Liver (tissue), 9 donors: ENCODE data around the gene CPED1. TPM values are rescaled to one million over a fixed set of nuclear protein-coding genes. Genes with fewer than 3 reads are reported as not detected.

Experiments used
- DNase-seq: peaks from one replicate; pipeline ENCODE4 v3.0.0-alpha.2; 2017; ENCODE audit warnings: low spot score
- H3K27ac ChIP-seq, 2 donors: one replicate each; pipeline ENCODE4 v1.7.0; 2013; ENCODE audit warnings: inconsistent platforms in 2 of 2, low read length in 2 of 2, control low read depth in 1 of 2, low read depth in 1 of 2, mild to moderate bottlenecking in 1 of 2
- H3K27me3 ChIP-seq, 4 donors: one replicate each; pipeline versions ENCODE4 v1.6.1 to v1.7.0; 2013; ENCODE audit warnings: low read length in 3 of 4, inconsistent platforms in 1 of 4, mild to moderate bottlenecking in 1 of 4, moderate library complexity in 1 of 4; ENCODE audit not compliant: control insufficient read depth in 4 of 4, insufficient read depth in 4 of 4
- H3K36me3 ChIP-seq, 4 donors: one replicate each; pipeline versions ENCODE4 v1.6.1 to v1.7.0; 2013; ENCODE audit warnings: low read length in 3 of 4, mild to moderate bottlenecking in 3 of 4, low read depth in 1 of 4, moderate library complexity in 1 of 4; ENCODE audit not compliant: control insufficient read depth in 4 of 4, insufficient read depth in 3 of 4
- H3K4me1 ChIP-seq, 4 donors: one replicate each; pipeline versions ENCODE4 v1.6.1 to v1.7.0; 2013; ENCODE audit warnings: low read length in 3 of 4, mild to moderate bottlenecking in 3 of 4, moderate library complexity in 1 of 4; ENCODE audit not compliant: control insufficient read depth in 4 of 4, insufficient read depth in 4 of 4
- H3K4me3 ChIP-seq, 3 donors: one replicate each; pipeline versions ENCODE4 v1.6.1 to v1.7.0; 2013; ENCODE audit warnings: low read length in 3 of 3, control low read depth in 1 of 3, low read depth in 1 of 3, mild to moderate bottlenecking in 1 of 3
- H3K9ac ChIP-seq, 2 donors: one replicate each; pipeline ENCODE4 v1.7.0; 2013; ENCODE audit warnings: low read length in 2 of 2, mild to moderate bottlenecking in 2 of 2, moderate library complexity in 2 of 2, control low read depth in 1 of 2, low read depth in 1 of 2
- H3K9me3 ChIP-seq, 4 donors: one replicate each; pipeline versions ENCODE4 v1.6.1 to v1.7.0; 2013; ENCODE audit warnings: low read length in 3 of 4; ENCODE audit not compliant: control insufficient read depth in 4 of 4
- ATF3 ChIP-seq: IDR thresholded peaks from 2 replicates; pipeline ENCODE4 v1.6.1; 2016; ENCODE audit warnings: antibody characterized with exemption
- CTCF ChIP-seq: fragments of 150-350 bp; IDR thresholded peaks from 2 replicates; pipeline ENCODE4 v1.5.1; 2017; ENCODE audit warnings: improper control_type of control experiment, low read depth, low read length; ENCODE audit not compliant: missing input control
- EGR1 ChIP-seq, 2 donors: IDR thresholded peaks; 2 replicates each; pipeline ENCODE4 v1.6.1; 2016 to 2018; ENCODE audit warnings: antibody characterized with exemption in 2 of 2, low read depth in 2 of 2
- FOXA1 ChIP-seq: IDR thresholded peaks from 2 replicates; pipeline ENCODE4 v1.6.1; 2016; ENCODE audit warnings: antibody characterized with exemption
- FOXA2 ChIP-seq: IDR thresholded peaks from 2 replicates; pipeline ENCODE4 v1.6.1; 2016; ENCODE audit warnings: antibody characterized with exemption
- GABPA ChIP-seq, 2 donors: IDR thresholded peaks in 1 of 2; conservative IDR thresholded peaks in 1 of 2; 2 replicates each; pipeline ENCODE4 v1.6.1; 2016; ENCODE audit warnings: antibody characterized with exemption in 2 of 2, mild to moderate bottlenecking in 1 of 2, moderate library complexity in 1 of 2
- HNF4A ChIP-seq, 2 donors: conservative IDR thresholded peaks; 2 replicates each; pipeline ENCODE4 v1.6.1; 2016; ENCODE audit warnings: antibody characterized with exemption in 2 of 2, mild to moderate bottlenecking in 2 of 2
- HNF4G ChIP-seq: IDR thresholded peaks from 2 replicates; pipeline ENCODE4 v1.6.1; 2016; ENCODE audit warnings: antibody characterized with exemption
- JUND ChIP-seq, 2 donors: IDR thresholded peaks; 2 replicates each; pipeline ENCODE4 v1.6.1; 2016; ENCODE audit warnings: antibody characterized with exemption in 2 of 2
- MAX ChIP-seq: IDR thresholded peaks from 2 replicates; pipeline ENCODE4 v1.6.1; 2016; ENCODE audit warnings: antibody characterized with exemption
- NR2F2 ChIP-seq: IDR thresholded peaks from 2 replicates; pipeline ENCODE4 v1.6.1; 2016; ENCODE audit warnings: antibody characterized with exemption
- REST ChIP-seq: IDR thresholded peaks from 2 replicates; pipeline ENCODE4 v1.6.1; 2016; ENCODE audit warnings: antibody characterized with exemption, mild to moderate bottlenecking
- RXRA ChIP-seq, 2 donors: IDR thresholded peaks; 2 replicates each; pipeline ENCODE4 v1.6.1; 2017 to 2018; ENCODE audit warnings: antibody characterized with exemption in 2 of 2, mild to moderate bottlenecking in 1 of 2
- SP1 ChIP-seq: IDR thresholded peaks from 2 replicates; pipeline ENCODE4 v1.6.1; 2018; ENCODE audit warnings: antibody characterized with exemption, mild to moderate bottlenecking
- TAF1 ChIP-seq: conservative IDR thresholded peaks from 2 replicates; pipeline ENCODE4 v1.6.1; 2016; ENCODE audit warnings: antibody characterized with exemption, mild to moderate bottlenecking
- YY1 ChIP-seq: IDR thresholded peaks from 2 replicates; pipeline ENCODE4 v1.6.1; 2016; ENCODE audit warnings: antibody characterized with exemption, mild to moderate bottlenecking
- ZBTB33 ChIP-seq: IDR thresholded peaks from 2 replicates; pipeline ENCODE4 v1.6.1; 2016; ENCODE audit warnings: antibody characterized with exemption
- WGBS: extraction: QIAGEN DNeasy Blood & Tissue Kit; methylation state at CpG from one replicate; pipeline ENCODE4 v1.1.7; 2013; 5-methylcytosine and 5-hydroxymethylcytosine counted together
- polyA plus RNA-seq, 2 donors: library from polyadenylated mRNA; stranded (reverse) in 1 of 2; unstranded in 1 of 2; fragments of 200-250 nt in 1 of 2; fragments of >200 nt in 1 of 2; fragmentation: Nextera tagmentation in 1 of 2; extraction: Ambion mirVana in 1 of 2; gene quantifications; one replicate each; pipeline versions ENCODE4 v1.2.1 to v1.2.3, GENCODE V29; 2013 to 2015
- total RNA-seq, 2 donors: library from RNA; depleted of rRNA; stranded (reverse); fragments of >200 nt; gene quantifications; one replicate each; pipeline ENCODE4 v1.2.3, GENCODE V29; 2014
- donor health status: healthy.
- donor health status: healthy.
- donor health status: healthy.
- donor health status: healthy.
- donor health status: healthy.

The CPED1 gene
- total and polyA plus RNA-seq, 4 donors, result 8.5 to 58.0 (median 14.6) TPM

- TF ChIP-seq HNF4A (conservative IDR thresholded peaks at IDR 0.05) (no peak), FOXA1 (no peak), MAX (no peak), ATF3 (no peak), ZBTB33 (no peak), CTCF (no peak)
These were observed 282.6 kb downstream of the CPED1 start for GRCh38 chr7:121271098-121271497.

GRCh38 chr7:121271916-121272315 is 283.4 kb downstream of the CPED1 start:
- Histone ChIP-seq H3K4me1 (peaks cover 0 to 15% (median 11%) of the 10 kb centered on the region in 4 donors), H3K9ac (no peak overlapping the region), H3K27me3 (no peaks in the 10 kb centered on the region), H3K27ac (no peak overlapping the region), H3K9me3 (no peaks in the 10 kb centered on the region), H3K4me3 (no peak overlapping the region), H3K36me3 (peaks cover 0 to 17% (median 12%) of the 10 kb centered on the region in 4 donors)
- WGBS, result 97% methylated on average over 2 of the region's 2 CpGs
- TF ChIP-seq CTCF, result no peak
- TF ChIP-seq RXRA (IDR thresholded peaks at IDR 0.05), result no peak
- TF ChIP-seq EGR1 (IDR thresholded peaks at IDR 0.05; ENCODE audit: low read depth in 2 of 2), result no peak
- TF ChIP-seq TAF1, result no peak
- TF ChIP-seq SP1, result no peak
- no peak for TF ChIP-seq YY1
- TF ChIP-seq FOXA1, result no peak
- TF ChIP-seq ZBTB33, result no peak
- no peak for TF ChIP-seq NR2F2
- TF ChIP-seq FOXA2, result no peak
- no peak for TF ChIP-seq ATF3
- TF ChIP-seq JUND (IDR thresholded peaks at IDR 0.05), result no peak
- TF ChIP-seq GABPA (IDR thresholded peaks at IDR 0.05 in 1 of 2, conservative IDR thresholded peaks at IDR 0.05 in 1 of 2), result no peak
- TF ChIP-seq HNF4A (conservative IDR thresholded peaks at IDR 0.05), result no peak
- TF ChIP-seq HNF4G, result no peak
- no peak for TF ChIP-seq REST
- DNase-seq, result no peak

More at GRCh38 chr7:121271098-121271497, 282.6 kb downstream of the CPED1 start:
- peaks cover 0 to 22% (median 13%) of the 10 kb centered on the region in 4 donors for H3K36me3 ChIP-seq
- no peak overlapping the region for H3K9ac ChIP-seq
- 85% methylated on average over 2 of the region's 2 CpGs for WGBS
- no peak for DNase-seq
- no peak overlapping the region for H3K27ac ChIP-seq
- H3K9me3 ChIP-seq, result no peaks in the 10 kb centered on the region
- no peak overlapping the region for H3K4me3 ChIP-seq
- no peaks in the 10 kb centered on the region for H3K27me3 ChIP-seq
- peaks cover 0 to 15% (median 11%) of the 10 kb centered on the region in 4 donors for H3K4me1 ChIP-seq
